T1000 (cell line): ENCODE measurements around the gene CTCF.

ENCODE experiments used
- DNase-seq: peaks from one replicate; lab custom pipeline; 2025; ENCODE audit warnings: mixed read lengths; lab: John Stamatoyannopoulos, UW

CTCF gene

GRCh38 chr16:67594956-67595355, 32.6 kb downstream of the CTCF start:
- no peak for DNase-seq

DNA sequence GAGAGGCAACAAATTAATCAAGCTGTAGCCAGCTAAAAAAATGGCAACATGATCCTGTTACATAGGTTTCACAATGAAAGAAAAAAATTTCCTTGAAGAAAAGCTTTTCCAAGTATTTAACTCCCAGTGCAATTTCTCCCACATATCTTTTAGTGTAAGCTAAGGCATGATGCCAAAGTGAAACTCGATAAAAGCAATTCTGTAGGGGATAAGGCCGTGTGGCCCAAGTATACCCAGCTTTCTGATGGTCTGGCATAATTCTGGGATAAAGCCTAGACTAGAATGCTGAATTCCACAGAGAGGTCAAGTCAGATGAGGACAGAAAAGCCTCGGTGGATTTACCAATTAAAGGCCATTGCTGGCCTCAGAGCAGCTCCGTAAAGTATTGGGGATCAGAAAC, 36.2 kb downstream of the CTCF start:
- no peak for DNase-seq

- DNase-seq: no peak
Measured at GRCh38 chr16:67605641-67606040, 43.3 kb downstream of the CTCF start.

DNA sequence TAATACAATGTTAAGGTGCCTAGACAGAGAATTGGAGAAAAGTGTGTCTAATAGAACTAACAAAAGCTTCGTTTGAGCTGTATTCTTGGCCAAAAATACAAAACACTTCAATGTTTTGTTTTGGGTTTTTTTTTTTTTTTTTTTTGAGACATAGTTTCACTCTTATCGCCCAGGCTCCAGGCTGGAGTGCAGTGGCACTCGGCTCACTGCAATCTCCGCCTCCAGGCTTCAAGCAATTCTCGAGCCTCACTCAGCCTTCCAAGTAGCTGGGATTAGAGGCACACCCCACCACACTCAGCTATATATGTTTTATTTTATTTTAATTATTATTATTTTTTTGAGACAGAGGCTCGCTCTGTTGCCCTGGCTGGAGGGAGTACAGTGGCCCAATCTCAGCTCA, 44.3 kb downstream of the CTCF start:
- no peak for DNase-seq

DNA sequence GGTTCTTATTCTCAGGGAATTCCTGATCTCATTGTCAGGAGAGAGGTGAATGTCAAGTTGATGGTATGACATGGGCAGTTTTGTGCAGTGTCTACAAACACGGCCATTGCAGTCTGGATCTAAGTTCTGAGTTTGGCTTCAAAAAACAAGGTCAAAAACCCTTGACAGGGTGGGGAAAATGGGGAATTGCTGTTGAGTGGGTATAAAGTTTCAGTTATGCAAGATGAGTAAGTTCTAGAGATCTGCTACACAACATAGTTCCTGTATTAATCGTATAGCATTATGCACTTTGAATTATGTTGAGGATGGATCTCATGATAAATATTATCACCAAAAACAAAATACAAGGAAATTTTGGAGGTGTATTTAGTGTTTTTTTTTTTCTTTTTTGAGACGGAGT, 46.0 kb downstream of the CTCF start:
- DNase-seq: no peak

DNA sequence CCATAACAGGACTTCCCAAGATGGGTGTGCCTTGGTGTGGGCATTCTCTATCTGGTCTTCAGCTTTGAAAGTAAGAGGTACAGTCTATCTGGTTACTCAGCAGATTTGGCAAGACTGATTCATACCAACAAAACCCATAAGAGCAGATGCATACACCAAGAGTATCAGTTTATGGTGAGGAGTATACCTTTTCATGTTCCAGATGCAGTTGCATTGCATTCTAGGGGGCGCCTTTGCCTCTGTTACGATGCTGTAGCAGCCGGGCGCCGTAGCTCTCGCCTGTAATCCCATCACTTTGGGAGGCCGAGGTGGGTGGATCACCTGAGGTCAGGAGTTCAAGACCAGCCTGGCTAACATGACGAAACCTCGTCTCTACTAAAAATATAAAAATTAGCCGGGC, 51.5 kb downstream of the CTCF start:
- DNase-seq: no peak

DNA sequence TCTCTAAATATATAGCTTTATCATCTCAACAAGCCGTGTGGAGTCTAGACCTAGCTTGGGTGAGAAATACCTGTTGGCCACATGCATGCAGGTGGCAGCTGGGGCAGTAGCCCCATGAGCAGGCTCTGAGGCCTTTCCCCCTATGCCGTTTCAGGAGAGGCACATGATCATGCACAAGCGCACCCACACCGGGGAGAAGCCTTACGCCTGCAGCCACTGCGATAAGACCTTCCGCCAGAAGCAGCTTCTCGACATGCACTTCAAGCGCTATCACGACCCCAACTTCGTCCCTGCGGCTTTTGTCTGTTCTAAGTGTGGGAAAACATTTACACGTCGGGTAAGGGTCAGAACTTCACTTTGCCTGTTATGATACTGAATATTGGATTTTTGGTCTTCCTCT, 65.9 kb downstream of the CTCF start:
- no peak for DNase-seq

- no peak for DNase-seq
Measured at GRCh38 chr16:67632415-67633172, 70.3 kb downstream of the CTCF start.

DNA sequence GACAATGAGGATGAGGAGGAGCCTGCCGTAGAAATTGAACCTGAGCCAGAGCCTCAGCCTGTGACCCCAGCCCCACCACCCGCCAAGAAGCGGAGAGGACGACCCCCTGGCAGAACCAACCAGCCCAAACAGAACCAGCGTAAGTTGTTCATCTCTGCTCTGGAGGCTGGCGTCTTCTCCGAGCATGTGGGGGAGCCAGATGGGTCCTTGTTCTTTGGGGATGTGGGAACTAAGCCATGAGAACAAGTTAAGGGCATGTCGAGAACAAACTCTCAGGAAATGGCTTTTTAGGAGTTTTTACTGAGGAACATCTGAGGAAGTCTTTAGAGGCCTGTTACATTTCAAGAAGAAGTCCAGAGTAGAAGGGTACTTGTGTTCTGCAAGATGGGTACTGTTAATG, 74.4 kb downstream of the CTCF start:
- DNase-seq: no peak

DNA sequence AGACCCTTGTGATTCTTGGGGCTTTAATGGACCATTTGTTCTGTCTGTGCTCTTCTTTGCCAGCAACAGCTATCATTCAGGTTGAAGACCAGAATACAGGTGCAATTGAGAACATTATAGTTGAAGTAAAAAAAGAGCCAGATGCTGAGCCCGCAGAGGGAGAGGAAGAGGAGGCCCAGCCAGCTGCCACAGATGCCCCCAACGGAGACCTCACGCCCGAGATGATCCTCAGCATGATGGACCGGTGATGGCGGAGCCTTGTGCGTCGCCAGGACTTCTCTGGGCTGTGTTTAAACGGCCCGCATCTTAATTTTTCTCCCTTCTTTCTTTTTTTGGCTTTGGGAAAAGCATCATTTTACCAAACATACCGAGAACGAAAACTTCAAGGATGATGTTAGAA, 75.3 kb downstream of the CTCF start:
- DNase-seq: no peak

- no peak for DNase-seq
Measured at GRCh38 chr16:67641779-67642708, 79.7 kb downstream of the CTCF start.

GRCh38 chr16:67644038-67644437, 81.7 kb downstream of the CTCF start:
- no peak for DNase-seq

DNA sequence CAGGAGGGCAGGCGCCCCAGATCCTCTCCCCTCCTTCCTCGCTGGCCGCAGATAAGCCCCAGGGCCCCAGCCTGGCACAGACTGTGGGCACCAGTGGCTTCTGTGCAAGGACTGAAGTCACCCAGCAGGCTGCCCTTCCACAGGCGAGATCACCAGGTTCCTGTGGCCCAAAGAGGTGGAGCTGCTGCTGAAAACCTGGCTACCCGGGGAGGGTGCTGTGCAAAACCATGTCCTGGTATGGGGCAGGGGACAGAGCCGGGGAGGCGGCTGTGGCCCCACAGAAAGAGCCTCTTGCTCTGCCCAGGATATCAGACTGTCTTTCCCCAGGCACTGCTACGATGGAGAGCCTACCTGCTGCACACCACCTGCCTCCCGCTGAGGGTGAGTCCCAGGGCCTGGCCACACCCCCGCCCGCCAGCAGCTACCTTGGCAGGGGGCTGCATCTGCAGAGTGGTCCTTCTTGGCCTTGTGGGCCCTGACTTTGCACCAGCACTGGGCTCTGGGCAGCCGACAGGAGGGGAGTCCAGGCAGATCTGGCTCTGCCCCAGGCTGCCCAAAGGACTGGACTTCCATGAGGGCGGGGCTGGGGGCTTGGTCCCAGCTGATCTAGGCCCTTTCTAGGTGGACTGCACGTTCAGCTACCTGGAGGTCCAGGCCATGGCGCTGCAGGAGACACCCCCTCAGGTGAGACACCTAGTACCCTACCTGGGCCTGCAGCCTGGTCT, 83.2 kb downstream of the CTCF start:
- no peak for DNase-seq

DNA sequence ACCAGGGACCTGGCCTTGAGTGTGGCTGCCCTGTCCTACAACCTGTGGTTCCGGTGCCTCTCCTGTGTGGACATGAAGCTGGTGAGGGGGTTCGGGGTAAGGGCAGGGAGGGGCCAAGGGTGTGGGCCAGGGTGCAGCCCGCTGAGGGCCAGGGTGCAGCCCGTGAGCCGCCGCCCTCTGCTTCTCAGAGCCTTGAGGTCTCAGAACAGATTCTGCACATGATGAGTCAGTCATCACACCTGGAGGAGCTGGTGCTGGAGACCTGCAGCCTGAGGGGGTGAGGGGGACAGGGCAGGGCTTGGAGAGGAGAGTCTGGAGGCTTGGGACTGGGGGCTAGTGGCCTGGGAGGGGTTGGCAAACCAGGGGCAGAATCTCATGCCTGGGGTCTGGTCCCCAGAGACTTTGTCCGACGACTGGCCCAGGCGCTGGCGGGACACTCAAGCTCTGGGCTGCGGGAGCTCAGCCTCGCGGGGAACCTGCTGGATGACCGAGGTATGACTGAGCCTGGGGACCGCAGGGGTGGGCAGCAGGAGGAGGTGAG, 84.9 kb downstream of the CTCF start:
- no peak for DNase-seq

GRCh38 chr16:67647681-67648080, 85.4 kb downstream of the CTCF start:
- DNase-seq: no peak

GRCh38 chr16:67648088-67648763, 85.9 kb downstream of the CTCF start:
- no peak for DNase-seq

GRCh38 chr16:67648764-67649407, 86.6 kb downstream of the CTCF start:
- no peak for DNase-seq

GRCh38 chr16:67649494-67649931, 87.2 kb downstream of the CTCF start:
- DNase-seq: no peak

GRCh38 chr16:67650023-67650422, 87.7 kb downstream of the CTCF start:
- no peak for DNase-seq

DNA sequence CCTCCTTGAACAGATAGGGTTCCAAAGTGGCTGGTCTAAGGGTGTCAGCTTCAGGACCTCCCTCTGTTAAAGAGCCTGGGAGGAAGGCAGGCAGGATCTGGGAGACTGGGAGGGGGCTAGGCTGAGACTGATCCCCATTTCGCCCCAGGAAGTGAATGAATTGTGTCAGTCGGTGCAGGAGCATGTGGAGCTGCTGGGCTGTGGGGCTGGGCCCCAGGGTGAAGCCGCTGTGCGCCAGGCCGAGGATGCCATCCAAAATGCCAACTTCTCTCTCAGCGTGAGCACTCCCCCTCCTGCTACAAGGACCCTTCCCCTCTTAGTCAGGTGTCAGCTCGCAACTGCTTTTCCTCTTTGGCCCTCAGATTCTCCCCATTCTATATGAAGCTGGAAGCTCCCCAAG, 88.7 kb downstream of the CTCF start:
- no peak for DNase-seq

DNA sequence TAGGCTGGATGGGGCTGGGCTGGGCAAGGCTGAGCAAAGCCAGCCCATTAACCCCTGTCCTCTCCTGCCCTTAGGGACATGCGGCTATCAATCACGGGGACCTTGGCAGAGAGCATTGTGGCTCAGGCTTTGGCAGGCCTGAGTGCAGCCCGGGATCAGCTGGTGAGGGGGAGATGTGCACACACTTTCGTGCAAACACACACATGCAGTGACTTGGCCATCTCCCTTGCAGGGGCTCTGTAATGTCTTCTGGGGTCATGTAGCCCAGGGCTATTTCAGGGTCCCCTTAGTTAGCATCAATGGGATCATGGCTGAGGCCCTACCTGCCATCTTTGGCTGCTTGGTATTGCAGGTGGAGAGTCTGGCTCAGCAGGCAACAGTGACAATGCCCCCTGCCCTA, 89.5 kb downstream of the CTCF start:
- DNase-seq: no peak
